GM19025 (cell line): Measurements from ENCODE around the gene BEND5.

Source experiments
- ATAC-seq: cut with Tn5 transposase; IDR thresholded peaks from one replicate; pipeline ENCODE4 v1.9.1; 2021; ENCODE audit warnings: mild to moderate bottlenecking, low read depth, moderate library complexity; ENCODE audit not compliant: unreplicated experiment

Gene BEND5

GRCh38 chr1:48767975-48768510 lies 8.6 kb downstream of the BEND5 start:
- no peak for ATAC-seq

GRCh38 chr1:48765335-48765734 lies 11.4 kb downstream of the BEND5 start:
- ATAC-seq = no peak

GRCh38 chr1:48761986-48762385 lies 14.7 kb downstream of the BEND5 start:
- no peak for ATAC-seq

- no peak for ATAC-seq
Measured at GRCh38 chr1:48761411-48761810, 15.3 kb downstream of the BEND5 start.

- no peak for ATAC-seq
Measured at GRCh38 chr1:48760857-48761256, 15.8 kb downstream of the BEND5 start.

- no peak for ATAC-seq
Measured at GRCh38 chr1:48758976-48759375, 17.7 kb downstream of the BEND5 start.

- ATAC-seq = no peak
Measured at GRCh38 chr1:48757363-48757762, 19.3 kb downstream of the BEND5 start.

GRCh38 chr1:48756683-48757316 lies 19.9 kb downstream of the BEND5 start:
- no peak for ATAC-seq

GRCh38 chr1:48753293-48753692 lies 23.4 kb downstream of the BEND5 start:
- no peak for ATAC-seq

- no peak for ATAC-seq
Measured at GRCh38 chr1:48750109-48750508, 26.6 kb downstream of the BEND5 start.

- ATAC-seq = no peak
Measured at GRCh38 chr1:48749068-48749467, 27.6 kb downstream of the BEND5 start.

GRCh38 chr1:48746906-48747305 lies 29.8 kb downstream of the BEND5 start:
- ATAC-seq = no peak

- ATAC-seq = no peak
Measured at GRCh38 chr1:48744032-48744431, 32.7 kb downstream of the BEND5 start.

GRCh38 chr1:48743480-48743879 lies 33.2 kb downstream of the BEND5 start:
- no peak for ATAC-seq

GRCh38 chr1:48741380-48741779 lies 35.3 kb downstream of the BEND5 start:
- ATAC-seq = no peak

GRCh38 chr1:48740621-48741020 lies 36.1 kb downstream of the BEND5 start:
- ATAC-seq = no peak

GRCh38 chr1:48739091-48739490 lies 37.6 kb downstream of the BEND5 start:
- ATAC-seq = no peak

GRCh38 chr1:48738356-48738755 lies 38.3 kb downstream of the BEND5 start:
- no peak for ATAC-seq

GRCh38 chr1:48735796-48736195 lies 40.9 kb downstream of the BEND5 start:
- ATAC-seq = no peak

- ATAC-seq = peak; percentile 76
Measured at GRCh38 chr1:48730164-48730910, 46.4 kb downstream of the BEND5 start.

GRCh38 chr1:48728584-48728983 lies 48.1 kb downstream of the BEND5 start:
- ATAC-seq = no peak
